NCI-H1105 treated with DMSO at 0.1 percent for 48 hours (cell line): Measurements from ENCODE around the gene MPC1.
"Not testable (repeated sequence)": the region's sequence is repeated elsewhere in the genome, so short reads cannot be mapped to it uniquely, and the experiment has no call there.

Experiments used
- DNase-seq: peaks from one replicate; lab custom pipeline; 2025; lab: John Stamatoyannopoulos, UW

The MPC1 gene

GRCh38 chr6:166381381-166381732, 1.4 kb downstream of the MPC1 start:
- DNase-seq = peak; percentile 75

GRCh38 chr6:166379800-166380199, 2.9 kb downstream of the MPC1 start:
- no peak for DNase-seq

- no peak for DNase-seq
These were observed 3.6 kb downstream of the MPC1 start for GRCh38 chr6:166379103-166379586.

GRCh38 chr6:166377721-166378120, 5.0 kb downstream of the MPC1 start:
- no peak for DNase-seq

GRCh38 chr6:166375013-166375412, 7.7 kb downstream of the MPC1 start:
- no peak for DNase-seq

- DNase-seq = no peak
These were observed 12.3 kb downstream of the MPC1 start for GRCh38 chr6:166370489-166370888.

GRCh38 chr6:166369782-166370181, 13.0 kb downstream of the MPC1 start:
- no peak for DNase-seq

GRCh38 chr6:166366921-166367320, 15.8 kb downstream of the MPC1 start:
- no peak for DNase-seq

GRCh38 chr6:166365806-166366205, 16.9 kb downstream of the MPC1 start:
- DNase-seq = no peak

GRCh38 chr6:166365221-166365620, 17.5 kb downstream of the MPC1 start:
- DNase-seq = no peak

- DNase-seq = no peak
These were observed 18.3 kb downstream of the MPC1 start for GRCh38 chr6:166364456-166364855.

- DNase-seq = not testable (repeated sequence)
These were observed 20.3 kb downstream of the MPC1 start for GRCh38 chr6:166362427-166362826.

GRCh38 chr6:166361077-166361429, 21.7 kb downstream of the MPC1 start:
- no peak for DNase-seq

GRCh38 chr6:166360243-166361076, 22.3 kb downstream of the MPC1 start:
- DNase-seq = no peak

GRCh38 chr6:166355552-166355951, 27.2 kb downstream of the MPC1 start:
- no peak for DNase-seq

- no peak for DNase-seq
These were observed 27.8 kb downstream of the MPC1 start for GRCh38 chr6:166354965-166355364.

- no peak for DNase-seq
These were observed 28.6 kb downstream of the MPC1 start for GRCh38 chr6:166354143-166354542.

- no peak for DNase-seq
These were observed 29.2 kb downstream of the MPC1 start for GRCh38 chr6:166353507-166353906.

GRCh38 chr6:166352923-166353322, 29.8 kb downstream of the MPC1 start:
- DNase-seq = no peak

- peak; percentile 99 for DNase-seq
These were observed 30.9 kb downstream of the MPC1 start for GRCh38 chr6:166351715-166352285.

GRCh38 chr6:166348305-166348949, 34.3 kb downstream of the MPC1 start:
- no peak for DNase-seq

- DNase-seq = no peak
These were observed 35.8 kb downstream of the MPC1 start for GRCh38 chr6:166346965-166347364.

- no peak for DNase-seq
These were observed 36.3 kb downstream of the MPC1 start for GRCh38 chr6:166346449-166346848.
